Mucosa of gallbladder (tissue), 1 donor: ENCODE data around the gene TLNRD1. TPM values are rescaled to one million over a fixed set of nuclear protein-coding genes. Genes with fewer than 3 reads are reported as not detected.

Experiments used
- DNase-seq: peaks from one replicate; pipeline ENCODE4 v3.0.0-alpha.2; 2020; ENCODE audit warnings: low spot score
- total RNA-seq: library from RNA; stranded (reverse); gene quantifications from one replicate; pipeline ENCODE4 v1.2.1, GENCODE V29; 2021
- donor health status: DM: no; HTN: no; CAD: no.

Gene TLNRD1
- total RNA-seq, 1 donor from 2014 or later, result 26.0 TPM

DNA sequence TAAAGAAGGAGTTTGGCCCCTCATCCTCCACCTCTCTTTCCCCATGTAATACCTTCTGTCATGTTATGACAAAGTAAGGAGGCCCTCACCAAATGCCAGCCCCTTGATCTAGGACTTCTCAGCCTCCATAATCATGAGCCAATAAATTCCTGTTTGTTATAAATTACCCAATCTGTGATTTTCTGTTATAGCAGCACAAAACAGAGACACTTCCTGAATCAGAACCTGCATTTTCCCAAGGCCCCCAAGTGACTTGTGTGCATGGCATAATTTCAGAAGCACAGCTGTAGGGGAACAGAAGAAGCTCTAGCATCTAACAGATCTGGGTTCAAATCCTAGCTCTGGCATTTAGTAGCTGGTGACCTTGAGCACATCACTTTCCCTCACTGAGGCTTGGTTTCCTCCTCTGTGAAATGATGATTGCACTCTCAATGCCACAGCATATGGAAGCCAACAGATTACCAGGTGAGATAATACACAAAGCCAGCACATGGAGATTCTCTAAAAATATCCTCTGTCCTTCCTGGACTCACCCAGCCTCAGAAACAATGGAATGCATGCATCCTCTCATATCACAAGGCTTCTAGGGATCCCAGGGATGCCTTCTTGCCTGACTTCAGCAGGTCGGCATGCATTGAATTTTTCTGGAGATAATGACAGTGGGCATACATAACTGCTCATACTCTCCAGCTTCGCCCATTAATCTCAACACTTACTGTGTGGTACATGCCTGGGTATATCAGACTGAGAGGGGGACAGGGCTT lies 26.3 kb downstream of the TLNRD1 start:
- no peak for DNase-seq

DNA sequence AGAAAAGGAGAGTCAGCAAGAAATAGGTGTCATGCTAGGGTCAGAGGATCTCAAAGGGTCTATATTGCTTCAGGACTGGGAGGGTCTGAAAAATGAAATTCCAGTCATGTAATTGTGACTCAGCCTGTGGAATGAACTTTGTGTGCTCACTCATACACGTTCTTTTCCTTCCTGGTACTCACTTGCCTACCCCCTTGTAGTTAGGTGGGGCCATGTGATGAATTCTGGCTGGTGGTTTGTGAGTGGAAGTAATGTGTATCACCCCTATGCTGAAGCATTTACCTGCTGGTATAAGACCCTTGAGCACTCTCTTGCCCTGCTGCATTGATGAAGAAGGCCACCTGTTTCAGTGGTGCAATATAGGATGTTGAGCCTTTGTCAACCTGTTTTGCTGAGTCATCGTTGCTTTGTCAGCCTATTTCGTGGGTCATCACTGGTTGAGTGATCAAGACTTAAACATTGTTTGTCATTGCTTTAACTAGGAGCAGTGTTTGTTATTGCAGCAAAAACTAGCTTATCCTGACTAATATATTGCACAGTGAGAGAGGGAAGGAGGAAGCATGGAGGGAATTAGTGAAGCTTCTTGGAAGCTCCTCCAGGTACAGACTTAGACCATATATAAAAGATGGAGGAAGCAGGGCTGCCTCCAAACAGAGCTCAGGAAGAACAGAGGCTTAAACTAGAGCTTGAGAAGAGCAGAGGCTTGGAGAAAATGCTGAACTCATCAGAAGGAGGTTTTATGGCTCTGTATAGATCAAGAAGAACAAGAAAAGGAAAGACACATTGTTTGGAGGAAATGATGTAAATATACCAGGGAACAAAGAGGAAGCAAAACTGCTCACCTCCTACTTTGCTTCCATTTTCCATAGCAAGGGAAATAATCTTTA lies 28.9 kb downstream of the TLNRD1 start:
- DNase-seq, result no peak

DNA sequence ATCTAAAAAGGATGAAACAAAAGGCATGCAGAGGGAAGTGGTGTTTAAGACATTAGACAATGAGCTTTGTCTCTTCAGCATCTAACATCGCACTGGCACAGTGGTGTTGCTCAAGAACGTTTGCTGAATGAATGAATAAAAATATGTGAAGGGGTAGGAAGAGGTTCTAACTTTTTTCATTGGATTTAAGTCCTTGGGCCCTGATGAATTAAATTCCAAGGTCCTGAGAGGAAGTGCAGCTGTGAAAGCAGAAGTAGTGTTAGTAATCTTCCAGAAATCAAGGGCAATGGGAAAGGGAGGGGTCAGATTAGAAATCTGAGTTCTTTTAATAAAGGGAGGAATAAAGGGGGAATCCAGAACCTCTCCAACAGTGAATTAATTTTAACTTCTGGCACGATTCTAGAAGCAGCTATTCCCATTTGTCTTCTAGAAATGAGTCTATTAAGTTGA lies 29.6 kb downstream of the TLNRD1 start:
- DNase-seq, result no peak

DNA sequence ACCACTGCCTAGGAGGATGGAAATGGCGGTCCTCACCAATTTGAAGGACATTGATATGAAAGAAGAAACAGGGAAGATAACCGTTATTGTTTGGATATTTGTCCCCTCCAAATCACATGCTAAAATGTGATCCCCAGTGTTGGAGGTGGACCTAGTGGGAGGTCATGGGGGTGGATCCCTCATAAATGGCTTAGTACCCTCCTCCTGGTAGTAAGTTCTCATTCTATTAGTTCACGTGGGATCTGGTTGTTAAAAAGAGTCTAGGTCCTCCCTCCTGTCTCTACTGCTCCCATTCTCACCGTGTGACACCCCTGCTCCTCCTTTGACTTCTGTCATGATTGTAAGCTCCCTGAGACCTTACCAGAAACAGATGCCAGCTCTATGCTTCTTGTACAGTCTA lies 30.5 kb downstream of the TLNRD1 start:
- no peak for DNase-seq

DNA sequence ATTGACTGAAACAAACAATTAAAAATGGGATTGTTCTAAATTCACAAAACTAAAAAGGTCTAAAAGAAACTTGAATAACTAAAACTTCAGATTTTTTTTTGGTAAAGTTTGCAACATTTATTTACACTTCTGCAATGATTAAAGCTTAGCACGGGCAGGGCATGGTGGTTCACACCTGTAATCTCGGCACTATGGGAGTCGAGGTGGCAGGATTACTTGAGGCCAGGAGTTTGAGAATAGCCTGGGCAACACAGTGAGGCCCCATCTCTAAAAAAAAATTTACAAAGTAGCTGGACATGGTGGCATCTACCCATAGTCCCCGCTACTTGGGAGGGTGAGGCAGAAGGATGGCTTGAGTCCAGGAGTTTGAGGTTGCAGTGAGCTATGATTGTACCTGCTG lies 31.6 kb downstream of the TLNRD1 start:
- no peak for DNase-seq

DNA sequence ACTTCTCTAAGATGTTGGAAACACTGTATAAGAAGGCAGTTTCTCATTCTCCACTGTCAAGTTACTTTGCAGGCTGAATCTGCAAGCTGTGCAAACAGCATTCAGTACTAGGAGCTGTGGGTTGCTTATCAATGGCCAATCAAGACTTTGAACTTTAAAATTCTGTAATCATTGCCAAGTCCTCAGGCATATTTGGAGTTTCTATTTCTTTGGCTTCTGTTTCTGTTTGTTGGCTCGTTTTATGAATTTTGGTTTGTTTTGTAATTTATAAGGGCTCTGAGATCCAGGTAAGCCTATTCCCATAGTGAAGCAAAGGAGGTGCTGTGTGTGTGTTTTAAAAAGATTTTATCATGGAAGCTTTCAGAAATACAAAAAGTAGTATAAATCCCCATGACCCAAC lies 32.1 kb downstream of the TLNRD1 start:
- DNase-seq, result no peak

DNA sequence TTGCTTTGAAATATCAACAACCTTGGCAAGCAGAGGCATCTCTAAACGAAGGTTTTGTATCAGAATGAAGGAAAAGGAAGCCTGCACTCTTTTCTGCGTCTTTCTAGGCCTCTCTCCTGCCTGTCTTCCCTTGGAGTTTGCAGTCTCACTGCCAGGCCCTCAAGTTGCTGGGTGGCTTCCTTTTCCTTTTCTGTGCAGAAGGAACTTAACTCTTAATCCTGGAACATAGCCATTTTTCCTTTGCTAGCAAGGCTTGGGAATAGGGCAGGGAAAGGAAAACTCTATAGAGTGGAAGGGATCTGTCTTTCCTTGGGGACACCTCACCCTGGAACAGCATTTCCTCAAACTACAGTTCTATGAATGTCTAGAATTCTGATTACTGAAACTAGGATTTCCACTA lies 32.8 kb downstream of the TLNRD1 start:
- no peak for DNase-seq

DNA sequence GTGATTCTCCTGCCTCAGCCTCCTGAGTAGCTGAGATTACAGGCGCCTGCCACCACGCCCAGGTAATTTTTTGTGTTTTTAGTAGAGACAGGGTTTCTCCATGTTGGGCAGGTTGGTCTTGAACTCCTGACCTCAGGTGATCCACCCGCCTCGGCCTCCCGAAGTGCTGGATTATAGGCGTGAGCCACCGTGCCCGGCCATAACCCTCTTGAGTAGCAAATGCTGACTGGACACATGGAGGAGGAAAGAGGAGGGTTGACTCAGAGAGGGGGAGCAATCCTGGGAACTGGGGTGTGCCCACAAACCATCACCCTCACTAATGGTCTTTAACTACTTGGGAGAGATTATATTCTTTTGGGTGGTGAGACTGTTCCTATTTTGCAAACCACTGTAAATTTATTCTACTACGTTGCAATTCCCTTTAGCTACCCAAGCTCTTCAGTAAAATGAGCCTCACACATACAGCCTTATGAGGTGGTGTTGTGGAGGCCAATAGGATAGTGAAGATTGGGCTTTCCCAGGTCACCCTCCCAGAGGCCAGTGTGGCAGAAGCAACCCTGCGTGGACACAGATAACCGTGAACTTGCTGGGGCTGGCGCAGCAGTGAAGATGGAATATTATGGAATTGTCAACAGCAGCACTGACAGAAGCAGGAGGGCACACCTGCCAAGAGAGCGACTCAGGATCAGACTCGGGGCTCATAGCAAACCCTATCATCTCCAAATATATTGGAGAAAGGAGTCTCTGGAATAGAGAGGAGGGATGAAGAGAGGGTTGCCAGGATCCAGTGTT lies 37.4 kb downstream of the TLNRD1 start:
- DNase-seq, result no peak

DNA sequence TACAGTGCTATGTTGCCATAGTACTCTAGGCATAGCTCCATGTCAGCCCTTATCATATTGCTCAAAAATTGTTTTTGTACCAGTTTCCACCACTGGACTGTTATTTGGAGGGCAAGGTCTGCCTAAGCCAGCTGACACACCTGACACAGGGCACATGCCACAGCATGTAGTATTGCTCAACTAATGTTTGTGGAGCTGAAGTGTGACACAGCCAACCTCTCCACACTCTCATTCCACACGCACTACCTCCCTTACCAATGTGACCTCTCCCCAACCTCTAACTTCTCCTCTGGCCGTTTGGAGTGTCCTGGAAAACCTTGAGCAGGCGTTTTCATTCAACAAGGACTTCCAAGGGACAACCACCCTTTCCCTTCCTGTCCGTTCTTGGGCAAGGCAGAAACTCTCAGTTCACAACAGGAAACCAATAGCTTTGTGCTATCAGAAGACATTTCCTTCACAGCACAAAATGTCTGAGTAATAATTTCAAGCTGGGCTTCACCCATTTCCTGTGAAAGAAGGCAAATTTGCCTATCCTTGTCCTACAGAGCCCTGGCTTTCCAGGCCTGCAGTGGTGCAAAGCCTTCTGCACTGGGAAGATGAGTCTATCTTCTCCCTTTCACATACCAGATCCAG lies 38.4 kb downstream of the TLNRD1 start:
- no peak for DNase-seq

DNA sequence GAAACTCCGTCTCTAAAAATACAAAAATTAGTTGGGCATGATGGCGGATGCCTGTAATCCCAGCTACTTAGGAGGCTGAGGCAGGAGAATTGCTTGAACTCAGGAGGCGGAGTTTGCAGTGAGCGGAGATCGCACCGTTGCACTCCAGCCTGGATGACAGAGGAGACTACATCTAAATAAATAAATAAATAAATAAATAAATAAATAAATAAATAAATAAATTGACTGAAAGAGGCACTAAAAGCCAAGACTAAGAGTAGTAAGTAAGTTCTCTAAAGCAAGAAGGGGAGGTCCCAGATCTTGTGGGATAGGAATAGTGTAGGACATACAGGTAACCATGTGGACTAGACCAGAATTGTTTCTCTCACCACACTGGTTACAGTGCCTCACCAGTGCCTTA lies 40.0 kb downstream of the TLNRD1 start:
- no peak for DNase-seq

DNA sequence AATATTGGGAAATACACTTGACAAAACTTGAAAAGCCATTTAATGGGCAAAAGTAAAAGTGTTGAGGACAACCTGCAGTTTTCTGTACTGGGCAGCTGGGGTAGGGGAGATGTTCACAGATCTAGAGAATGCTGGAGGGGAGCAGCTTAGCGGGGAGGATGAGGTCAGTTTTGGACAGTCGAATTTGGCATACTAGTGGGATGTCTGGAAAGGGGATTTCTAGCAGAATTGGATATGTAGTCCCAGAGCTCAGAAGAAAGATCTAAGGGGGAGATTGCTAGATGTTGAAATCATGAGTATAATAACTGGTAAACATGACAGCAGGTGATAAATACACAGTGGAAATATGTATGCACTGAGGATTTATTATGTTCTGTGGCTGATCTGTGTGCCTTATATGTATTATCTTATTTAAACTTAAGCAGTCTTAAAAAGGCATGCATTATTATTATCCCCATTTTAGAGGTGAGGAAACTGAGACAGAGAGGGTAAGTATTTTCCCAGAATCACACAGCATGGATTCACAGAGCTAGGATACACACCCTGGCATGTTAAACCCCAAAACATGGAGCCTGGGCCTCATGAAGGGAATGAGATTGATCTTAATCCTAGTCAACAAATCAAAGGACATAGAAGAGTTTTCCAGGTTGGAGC lies 42.7 kb downstream of the TLNRD1 start:
- no peak for DNase-seq

DNA sequence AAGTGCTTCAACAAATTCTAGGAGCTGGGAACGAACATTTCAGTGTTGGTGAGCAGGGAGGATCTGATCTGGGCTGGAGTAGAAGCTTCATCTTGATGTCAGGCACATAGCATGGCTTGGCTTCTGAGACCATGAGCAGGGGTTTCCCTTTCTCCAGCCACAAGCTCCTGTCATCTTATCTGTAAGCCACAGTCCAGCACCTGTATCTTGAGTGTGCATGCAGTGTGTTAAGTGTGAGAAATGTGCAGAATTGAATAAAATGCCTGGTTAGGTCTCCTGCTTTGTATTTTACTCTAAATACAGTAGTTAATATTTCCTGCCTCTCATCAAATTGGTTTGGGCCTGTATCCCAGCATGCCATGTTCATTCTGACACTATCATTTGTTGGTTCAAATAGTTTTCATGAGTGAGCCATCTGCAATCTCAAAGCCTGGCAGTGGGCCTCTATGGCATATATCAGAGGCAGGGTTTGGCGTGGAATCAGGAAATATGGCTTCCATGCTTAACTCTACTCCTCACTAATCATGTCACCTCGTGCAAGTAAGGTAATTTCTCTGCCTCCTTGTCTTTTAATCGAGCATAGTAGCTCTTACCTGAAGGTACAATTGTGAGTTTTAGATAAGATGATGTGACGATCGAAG lies 43.3 kb downstream of the TLNRD1 start:
- DNase-seq, result no peak

DNA sequence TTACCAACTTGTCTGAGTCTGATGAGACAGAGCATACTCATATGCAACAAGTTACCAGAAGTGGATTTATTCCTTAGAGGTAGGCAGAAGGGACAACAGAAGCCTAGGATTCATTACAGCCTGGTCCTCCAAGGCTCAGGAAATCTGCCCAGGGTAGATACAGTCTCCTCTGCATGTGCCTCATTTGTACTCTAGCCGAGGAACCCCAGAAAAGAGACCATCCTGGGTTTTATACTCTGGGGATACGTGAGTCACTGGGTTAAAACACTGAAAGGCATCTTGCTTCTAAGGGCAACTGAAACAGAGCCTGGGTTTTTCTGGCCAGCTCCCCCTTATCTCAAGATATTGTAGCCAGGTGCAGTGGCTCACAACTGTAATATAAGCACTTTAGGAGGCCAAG lies 45.6 kb downstream of the TLNRD1 start:
- no peak for DNase-seq

DNA sequence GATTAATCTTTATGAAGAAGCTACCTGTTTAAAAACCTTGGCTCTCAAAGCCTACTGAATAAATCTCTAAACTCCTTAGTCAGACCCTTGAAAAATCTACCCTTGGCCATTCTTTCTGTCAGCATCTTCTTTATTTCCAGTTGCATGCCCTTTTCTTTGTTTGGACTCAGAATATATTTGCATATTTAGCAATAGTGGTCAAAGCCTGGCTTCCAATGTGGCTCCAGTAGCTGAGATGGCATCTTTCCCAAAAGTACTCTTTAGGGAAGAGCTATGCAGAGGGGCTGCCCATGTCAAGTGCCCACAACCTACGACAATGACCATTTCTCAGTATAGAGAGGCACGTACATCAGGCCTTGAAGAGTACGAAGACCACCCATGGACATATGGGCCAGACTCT lies 47.2 kb downstream of the TLNRD1 start:
- DNase-seq, result no peak

DNA sequence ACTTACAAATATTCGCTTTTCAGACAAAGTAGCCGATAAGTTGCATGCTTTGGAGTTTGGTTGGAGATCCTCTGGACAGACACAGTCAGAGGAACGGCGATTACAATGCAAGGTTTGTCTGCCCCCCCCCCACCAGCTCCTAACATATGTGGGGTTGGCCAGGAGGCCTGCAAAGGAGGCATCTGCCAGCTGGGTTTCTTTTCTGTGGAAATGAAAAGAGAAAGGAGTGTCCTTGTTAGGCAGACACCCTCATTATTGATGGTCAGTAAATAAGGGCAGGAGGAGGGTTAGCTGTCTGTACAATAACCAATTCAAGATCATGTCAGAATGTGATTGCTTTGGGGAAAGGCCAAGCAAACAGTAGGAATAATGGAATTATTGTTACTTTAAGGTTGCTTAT lies 49.1 kb downstream of the TLNRD1 start:
- no peak for DNase-seq

DNA sequence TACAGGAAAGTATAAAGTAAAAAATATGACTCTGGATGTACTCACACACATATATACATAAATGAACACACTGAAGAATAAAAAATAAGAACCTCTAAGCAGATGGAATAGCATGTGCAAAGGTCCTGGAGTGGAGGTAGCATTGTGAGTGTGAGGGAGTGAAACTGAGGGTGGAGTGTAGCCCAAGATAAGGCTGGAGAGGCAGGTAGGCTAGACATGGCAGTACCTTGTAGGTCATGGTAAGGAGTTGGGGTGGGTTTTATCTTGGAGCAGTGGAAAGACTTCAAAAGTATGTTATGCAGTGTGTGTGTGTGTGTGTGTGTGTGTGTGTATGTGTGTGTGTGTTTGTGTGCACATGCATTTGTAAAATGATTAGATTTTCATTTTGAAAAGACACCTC lies 49.5 kb downstream of the TLNRD1 start:
- no peak for DNase-seq

DNA sequence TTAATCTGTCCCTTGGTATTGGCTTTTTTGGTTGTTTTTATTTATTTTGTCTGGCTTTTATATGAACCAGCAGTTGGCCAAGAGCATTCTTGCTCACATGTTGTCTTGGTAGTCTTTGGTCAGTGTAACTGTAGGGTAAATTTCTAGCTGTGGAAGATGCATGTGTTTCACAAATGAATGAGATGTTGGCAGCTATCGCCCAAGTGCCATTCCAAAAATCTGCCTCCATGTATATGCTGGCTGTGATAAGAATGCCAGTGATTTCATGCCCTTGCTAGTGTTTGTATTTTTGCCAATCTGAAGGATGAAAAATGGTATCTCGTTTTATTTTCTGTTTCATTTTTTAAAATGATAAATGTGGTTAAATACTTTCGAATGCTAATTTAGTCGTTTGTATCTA lies 50.1 kb downstream of the TLNRD1 start:
- no peak for DNase-seq

DNA sequence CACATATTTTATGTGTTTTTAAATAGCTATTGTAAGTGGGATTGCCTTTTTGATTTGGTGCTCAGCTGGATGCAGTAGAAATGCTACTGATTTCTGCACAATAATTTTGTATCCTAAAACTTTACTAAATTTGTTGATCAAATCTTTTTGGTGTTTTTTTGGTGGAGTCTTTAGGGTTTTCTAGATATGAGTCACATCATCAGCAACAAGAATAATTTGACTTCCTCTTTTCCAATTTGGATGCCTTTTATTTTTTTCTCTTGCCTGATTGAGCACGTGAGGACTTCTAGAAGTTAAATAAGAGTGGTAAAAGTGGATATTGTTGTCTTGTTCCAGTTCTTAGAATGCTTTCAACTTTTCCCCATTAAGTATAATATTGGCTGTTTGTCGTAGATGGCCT lies 51.3 kb downstream of the TLNRD1 start:
- DNase-seq, result no peak

DNA sequence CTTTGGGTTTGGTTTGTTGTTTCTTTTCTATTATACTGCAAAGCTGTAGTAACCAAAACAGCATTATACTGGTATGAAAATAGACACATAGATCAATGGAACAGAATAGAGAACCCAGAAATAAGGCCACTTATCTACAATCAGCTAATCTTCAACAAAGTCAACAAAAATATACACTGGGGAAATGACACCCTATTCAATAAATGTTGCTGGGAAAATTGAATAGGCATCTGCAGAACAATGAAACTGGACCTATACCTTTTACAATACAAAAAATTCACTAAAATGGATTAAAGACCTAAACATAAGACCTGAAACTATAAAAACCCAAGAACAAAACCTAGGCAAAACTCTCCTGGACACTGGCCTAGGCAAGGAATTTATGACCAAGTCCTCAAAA lies 52.9 kb downstream of the TLNRD1 start:
- no peak for DNase-seq

DNA sequence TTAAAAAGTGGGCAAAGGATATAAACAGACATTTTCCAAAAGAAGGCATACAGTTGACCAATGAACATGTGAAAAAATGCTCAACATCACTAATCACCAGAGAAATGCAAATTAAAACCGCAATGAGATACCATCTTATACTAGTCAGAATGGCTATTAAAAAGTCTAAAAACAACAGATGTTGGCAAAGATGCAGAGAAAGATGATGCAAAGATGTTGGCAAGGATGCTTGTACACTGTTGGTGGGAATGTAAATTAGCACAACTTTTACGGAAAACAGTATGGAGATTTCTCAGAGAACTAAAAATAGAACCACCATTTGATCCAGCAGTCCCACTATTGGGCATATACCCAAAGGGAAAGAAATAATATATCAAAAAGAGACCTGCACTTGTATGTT lies 53.5 kb downstream of the TLNRD1 start:
- DNase-seq, result no peak
